ENCODE measurements around the gene NIT2. TPM values are rescaled to one million over a fixed set of nuclear protein-coding genes. Genes with fewer than 3 reads are reported as not detected.

The NIT2 gene
- total RNA-seq, 6 donors from 2014 or later, result 18.4 to 37.6 (median 26.7) TPM

DNA sequence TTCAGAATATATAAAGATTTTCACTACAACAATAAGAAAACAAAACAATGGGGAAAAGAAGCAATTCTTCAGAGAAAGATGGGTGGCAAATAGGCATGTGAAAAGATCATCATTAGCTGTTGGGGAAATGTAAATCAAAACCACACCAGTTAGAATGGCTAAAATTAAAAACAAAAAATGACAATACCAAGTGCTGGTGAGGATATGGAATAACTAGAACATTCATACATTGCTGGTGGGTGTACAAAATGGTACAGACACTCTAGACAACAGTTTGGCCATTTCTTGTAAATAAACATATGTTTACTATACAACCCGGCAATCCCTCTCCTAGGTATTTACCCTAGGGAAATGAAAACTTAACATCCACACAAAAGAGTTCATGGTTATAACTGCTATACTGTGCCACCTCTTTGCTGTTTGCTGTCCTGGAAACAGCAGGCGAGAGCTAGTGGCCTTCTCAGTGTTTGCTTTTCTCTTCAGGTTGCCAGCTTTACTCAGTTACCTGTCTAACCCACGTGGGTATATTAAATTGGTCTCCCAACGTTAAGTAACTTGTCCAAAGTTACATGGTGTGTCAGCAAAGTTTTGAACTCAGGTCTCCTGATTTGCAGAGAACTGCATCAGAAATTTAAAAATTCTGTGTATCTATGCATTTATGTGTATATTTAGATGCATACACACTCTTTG lies 4.6 kb upstream of the NIT2 start:
- Histone ChIP-seq H3K27me3 (no peaks in the 10 kb centered on the region), H3K36me3 (peaks cover 0 to 8% (median 2%) of the 10 kb centered on the region in 4 donors), H3K27ac (no peak overlapping the region), H3K4me3 (no peak overlapping the region), H3K9me3 (no peaks in the 10 kb centered on the region), H3K4me1 (peaks cover 4 to 6% (median 5%) of the 10 kb centered on the region in 4 donors)
- TF ChIP-seq EP300 (IDR thresholded peaks at IDR 0.05) (no peak), POLR2A (IDR thresholded peaks at IDR 0.05) (no peak), POLR2AphosphoS5 (IDR thresholded peaks at IDR 0.05) (no peak)
- TF ChIP-seq, protein P1, sequence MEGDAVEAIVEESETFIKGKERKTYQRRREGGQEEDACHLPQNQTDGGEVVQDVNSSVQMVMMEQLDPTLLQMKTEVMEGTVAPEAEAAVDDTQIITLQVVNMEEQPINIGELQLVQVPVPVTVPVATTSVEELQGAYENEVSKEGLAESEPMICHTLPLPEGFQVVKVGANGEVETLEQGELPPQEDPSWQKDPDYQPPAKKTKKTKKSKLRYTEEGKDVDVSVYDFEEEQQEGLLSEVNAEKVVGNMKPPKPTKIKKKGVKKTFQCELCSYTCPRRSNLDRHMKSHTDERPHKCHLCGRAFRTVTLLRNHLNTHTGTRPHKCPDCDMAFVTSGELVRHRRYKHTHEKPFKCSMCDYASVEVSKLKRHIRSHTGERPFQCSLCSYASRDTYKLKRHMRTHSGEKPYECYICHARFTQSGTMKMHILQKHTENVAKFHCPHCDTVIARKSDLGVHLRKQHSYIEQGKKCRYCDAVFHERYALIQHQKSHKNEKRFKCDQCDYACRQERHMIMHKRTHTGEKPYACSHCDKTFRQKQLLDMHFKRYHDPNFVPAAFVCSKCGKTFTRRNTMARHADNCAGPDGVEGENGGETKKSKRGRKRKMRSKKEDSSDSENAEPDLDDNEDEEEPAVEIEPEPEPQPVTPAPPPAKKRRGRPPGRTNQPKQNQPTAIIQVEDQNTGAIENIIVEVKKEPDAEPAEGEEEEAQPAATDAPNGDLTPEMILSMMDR (IDR thresholded peaks at IDR 0.05), result no peak
- DNase-seq (no peak), ATAC-seq (ENCODE audit: low FRiP score in 2 of 2) (no peak)
- WGBS, 2 donors, result 59 to 73% methylated on average over 4 of the region's 4 CpGs

DNA sequence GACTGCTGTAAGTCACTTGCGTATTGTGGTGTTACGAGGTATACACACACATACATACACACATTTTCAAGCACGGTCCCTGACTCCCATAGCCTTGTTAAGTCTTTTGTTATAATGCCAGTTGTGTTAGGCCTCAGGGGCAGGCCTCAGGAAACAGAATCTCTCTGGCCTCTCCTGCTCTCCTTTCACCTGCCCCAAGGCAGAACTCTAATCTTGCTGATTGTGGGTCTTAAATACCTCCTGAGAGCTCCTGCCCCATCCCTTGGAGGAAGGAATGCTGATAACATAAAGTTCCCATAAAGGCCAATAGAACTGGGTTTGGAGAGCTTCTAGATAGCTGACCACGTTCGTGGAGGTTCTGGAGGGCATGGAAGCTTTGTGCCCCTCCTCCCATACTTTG lies 3.9 kb upstream of the NIT2 start:
- no peak overlapping the region for H3K27ac ChIP-seq
- TF ChIP-seq, protein P1 (IDR thresholded peaks at IDR 0.05), result no peak
- TF ChIP-seq POLR2AphosphoS5 (IDR thresholded peaks at IDR 0.05) (no peak), POLR2A (IDR thresholded peaks at IDR 0.05) (no peak), EP300 (IDR thresholded peaks at IDR 0.05) (no peak)
- no peak for ATAC-seq (ENCODE audit: low FRiP score in 2 of 2)
- 92 to 93% methylated on average over 5 of the region's 5 CpGs for WGBS, 2 donors
- H3K27me3 ChIP-seq, result no peaks in the 10 kb centered on the region
- no peak overlapping the region for H3K4me3 ChIP-seq
- DNase-seq, result no peak
- no peaks in the 10 kb centered on the region for H3K9me3 ChIP-seq
- peaks cover 9 to 13% (median 11%) of the 10 kb centered on the region in 4 donors for H3K4me1 ChIP-seq
- peaks cover 0 to 1% (median 0%) of the 10 kb centered on the region in 4 donors for H3K36me3 ChIP-seq

DNA sequence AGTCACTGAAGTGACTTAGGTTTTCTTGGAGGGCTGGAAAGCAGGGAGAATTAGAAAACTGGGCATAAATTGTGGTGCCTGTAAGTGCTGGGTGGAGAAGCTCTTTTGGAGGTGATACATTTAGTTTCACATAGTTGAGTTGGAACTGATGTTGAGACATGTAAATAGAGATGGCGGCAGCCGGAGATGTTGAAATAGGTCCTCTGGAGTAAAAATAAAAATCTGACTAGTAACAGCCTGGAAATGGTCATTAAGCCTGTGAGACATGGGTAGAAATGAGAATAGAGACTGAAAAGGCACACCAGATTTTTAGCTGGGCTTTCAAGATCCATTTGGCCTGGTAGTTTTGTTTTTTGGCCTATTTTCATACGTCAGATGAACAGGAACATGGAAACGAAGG lies 2.9 kb upstream of the NIT2 start:
- 90 to 91% methylated on average over 4 of the region's 4 CpGs for WGBS, 2 donors
- Histone ChIP-seq H3K27me3 (no peaks in the 10 kb centered on the region), H3K4me1 (peaks cover 9 to 17% (median 14%) of the 10 kb centered on the region in 4 donors), H3K27ac (no peak overlapping the region), H3K9me3 (no peaks in the 10 kb centered on the region), H3K4me3 (no peak overlapping the region), H3K36me3 (no peaks in the 10 kb centered on the region)
- TF ChIP-seq POLR2AphosphoS5 (IDR thresholded peaks at IDR 0.05) (no peak), EP300 (IDR thresholded peaks at IDR 0.05) (no peak), POLR2A (IDR thresholded peaks at IDR 0.05) (no peak)
- TF ChIP-seq, protein P1 (IDR thresholded peaks at IDR 0.05), result no peak
- ATAC-seq (ENCODE audit: low FRiP score in 2 of 2) (no peak), DNase-seq (no peak)

DNA sequence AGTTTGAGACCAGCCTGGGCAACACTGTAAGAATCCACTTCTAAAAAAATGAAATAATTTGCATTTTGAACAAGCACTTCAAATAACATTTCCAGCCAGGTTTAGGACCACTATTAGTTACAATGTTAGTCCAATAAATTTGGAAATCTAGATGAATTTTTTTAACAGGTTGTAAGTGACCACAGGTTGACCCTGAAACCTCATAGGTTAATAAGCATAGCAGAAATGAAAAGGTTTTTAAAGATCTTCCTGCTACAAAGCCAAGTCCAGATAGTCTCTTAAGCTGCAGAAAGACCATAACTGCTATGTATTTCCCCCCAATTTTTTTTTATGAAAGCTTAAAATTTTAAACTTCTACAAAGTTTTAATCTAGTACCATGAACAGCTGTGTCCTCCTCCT lies 1.5 kb upstream of the NIT2 start:
- H3K4me1 ChIP-seq, result peaks cover 9 to 17% (median 14%) of the 10 kb centered on the region in 4 donors
- H3K4me3 ChIP-seq, result no peak overlapping the region
- no peaks in the 10 kb centered on the region for H3K27me3 ChIP-seq
- DNase-seq (no peak), ATAC-seq (ENCODE audit: low FRiP score in 2 of 2) (no peak)
- H3K36me3 ChIP-seq, result no peaks in the 10 kb centered on the region
- TF ChIP-seq, protein P1 (IDR thresholded peaks at IDR 0.05), result no peak
- TF ChIP-seq POLR2A (IDR thresholded peaks at IDR 0.05) (no peak), EP300 (IDR thresholded peaks at IDR 0.05) (no peak), POLR2AphosphoS5 (IDR thresholded peaks at IDR 0.05) (no peak)
- no peak overlapping the region for H3K27ac ChIP-seq
- H3K9me3 ChIP-seq, result no peaks in the 10 kb centered on the region
